ENCODE results near the gene ZNF775.

DNA sequence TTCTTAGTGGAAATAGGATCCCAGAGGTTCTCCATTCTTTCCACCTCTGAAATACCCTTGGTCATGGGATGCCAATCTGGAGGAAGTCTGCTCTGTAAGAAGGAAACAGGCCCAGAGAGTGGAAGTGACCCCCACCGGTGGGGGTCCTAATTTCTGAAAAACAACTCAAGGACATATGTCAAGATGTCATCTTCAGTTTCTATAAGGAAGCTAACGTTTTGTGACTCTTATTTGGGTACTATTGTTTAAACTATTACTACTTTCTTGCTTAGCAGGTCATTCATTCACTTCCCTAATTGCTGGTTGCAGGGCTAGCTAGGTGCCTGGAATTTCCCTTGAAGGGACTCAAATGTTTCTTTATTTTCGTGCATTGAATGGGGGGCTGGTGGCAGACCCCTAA is 1.9 kb upstream of the ZNF775 start:
- TF ChIP-seq, protein P1, sequence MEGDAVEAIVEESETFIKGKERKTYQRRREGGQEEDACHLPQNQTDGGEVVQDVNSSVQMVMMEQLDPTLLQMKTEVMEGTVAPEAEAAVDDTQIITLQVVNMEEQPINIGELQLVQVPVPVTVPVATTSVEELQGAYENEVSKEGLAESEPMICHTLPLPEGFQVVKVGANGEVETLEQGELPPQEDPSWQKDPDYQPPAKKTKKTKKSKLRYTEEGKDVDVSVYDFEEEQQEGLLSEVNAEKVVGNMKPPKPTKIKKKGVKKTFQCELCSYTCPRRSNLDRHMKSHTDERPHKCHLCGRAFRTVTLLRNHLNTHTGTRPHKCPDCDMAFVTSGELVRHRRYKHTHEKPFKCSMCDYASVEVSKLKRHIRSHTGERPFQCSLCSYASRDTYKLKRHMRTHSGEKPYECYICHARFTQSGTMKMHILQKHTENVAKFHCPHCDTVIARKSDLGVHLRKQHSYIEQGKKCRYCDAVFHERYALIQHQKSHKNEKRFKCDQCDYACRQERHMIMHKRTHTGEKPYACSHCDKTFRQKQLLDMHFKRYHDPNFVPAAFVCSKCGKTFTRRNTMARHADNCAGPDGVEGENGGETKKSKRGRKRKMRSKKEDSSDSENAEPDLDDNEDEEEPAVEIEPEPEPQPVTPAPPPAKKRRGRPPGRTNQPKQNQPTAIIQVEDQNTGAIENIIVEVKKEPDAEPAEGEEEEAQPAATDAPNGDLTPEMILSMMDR (IDR thresholded peaks at IDR 0.05): no peak
- no peak for TF ChIP-seq EZH2phosphoT487 (IDR thresholded peaks at IDR 0.05)
